Stimulated activated CD4-positive, alpha-beta T cell treated with anti-CD3 and anti-CD28 coated beads, Interleukin-2, amount 100 ng/mL, for 24 hours (primary cell): Measurements from ENCODE around the gene DXO.

ENCODE experiments used
- DNase-seq, 2 donors: peaks; one replicate each; pipeline ENCODE4 v3.0.0-alpha.2; 2020

DXO gene

DNA sequence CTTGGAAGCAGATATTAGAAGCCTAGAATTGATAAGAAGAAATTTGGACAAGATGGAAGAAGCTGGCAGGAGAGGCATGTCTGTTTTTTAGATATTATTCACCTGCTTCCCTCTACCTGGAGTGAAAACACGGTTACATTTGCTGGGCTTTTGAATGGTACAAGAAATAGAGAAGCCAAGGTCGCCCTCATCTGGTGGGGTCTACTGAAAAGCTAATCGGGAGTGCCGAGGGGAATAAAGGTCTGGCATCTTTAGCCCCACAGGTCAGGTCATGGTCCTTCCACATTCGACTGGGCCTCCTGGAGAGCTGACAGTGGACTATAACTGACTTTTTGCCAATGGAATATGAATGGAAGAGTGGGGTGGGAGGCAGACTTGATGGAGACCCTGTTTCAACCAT, 49.0 kb downstream of the DXO start:
- no peak for DNase-seq

DNA sequence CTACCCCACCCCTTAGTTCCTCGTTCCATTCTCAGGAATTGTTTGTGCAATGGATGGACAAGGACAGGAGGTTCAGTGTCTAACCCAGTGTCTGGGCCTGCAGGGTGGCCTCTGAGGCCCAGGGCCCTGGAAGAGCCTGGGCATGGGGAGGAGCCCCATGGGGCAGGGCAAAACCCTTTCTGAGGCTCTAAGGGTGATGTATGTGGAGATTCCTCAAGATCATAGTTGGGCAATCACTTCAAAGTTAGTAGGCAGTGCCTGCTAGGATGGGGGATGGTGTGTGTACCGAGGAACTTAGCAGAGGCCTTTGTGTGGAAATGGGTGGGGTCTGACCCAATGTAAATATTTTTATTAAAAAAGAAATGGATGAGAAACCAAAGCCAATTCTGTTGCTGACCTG, 51.1 kb downstream of the DXO start:
- no peak for DNase-seq
